SKM-1 treated with dmso at 0.1 percent for 144 hours (cell line): ENCODE measurements around the gene OR4D1.
A peak's percentile ranks its signal among the peaks of the same experiment; 100 is the strongest.

Experiments
- DNase-seq: peaks from one replicate; lab custom pipeline; 2025; ENCODE audit not compliant: unreplicated experiment; lab: John Stamatoyannopoulos, UW

Gene OR4D1

GRCh38 chr17:58192612-58193011 is 44.4 kb downstream of the OR4D1 start, which contains the start of gene EPX:
Gene EPX (plus strand): TSS chr17:58192726. CDS start chr17:58192847, 121 bp downstream.
- no peak for DNase-seq

GRCh38 chr17:58193641-58194255 is 45.6 kb downstream of the OR4D1 start:
- DNase-seq = no peak

GRCh38 chr17:58195518-58196123 is 47.4 kb downstream of the OR4D1 start:
- no peak for DNase-seq

- no peak for DNase-seq
Measured at GRCh38 chr17:58196610-58197009, 48.4 kb downstream of the OR4D1 start.

GRCh38 chr17:58200024-58200633 is 51.9 kb downstream of the OR4D1 start:
- peak; percentile 29 for DNase-seq

GRCh38 chr17:58202859-58203258 is 54.7 kb downstream of the OR4D1 start:
- no peak for DNase-seq

GRCh38 chr17:58204796-58205195 is 56.6 kb downstream of the OR4D1 start:
- DNase-seq = no peak

GRCh38 chr17:58205936-58206335 is 57.8 kb downstream of the OR4D1 start:
- no peak for DNase-seq

- no peak for DNase-seq
Measured at GRCh38 chr17:58207451-58207850, 59.3 kb downstream of the OR4D1 start.

GRCh38 chr17:58208344-58208743 is 60.2 kb downstream of the OR4D1 start:
- no peak for DNase-seq
